Measurements from ENCODE around the gene KRTAP21-1.
"Not testable (repeated sequence)": the region's sequence is repeated elsewhere in the genome, so short reads cannot be mapped to it uniquely, and the experiment has no call there.

The KRTAP21-1 gene

GRCh38 chr21:30755328-30755727, at the start of gene KRTAP21-1:
Gene KRTAP21-1 (minus strand): TSS chr21:30755428. CDS start chr21:30755378, 50 bp downstream.
- DNase-seq = not testable (repeated sequence)

GRCh38 chr21:30800605-30801004, 45.4 kb upstream of the KRTAP21-1 start:
- DNase-seq = no peak

DNA sequence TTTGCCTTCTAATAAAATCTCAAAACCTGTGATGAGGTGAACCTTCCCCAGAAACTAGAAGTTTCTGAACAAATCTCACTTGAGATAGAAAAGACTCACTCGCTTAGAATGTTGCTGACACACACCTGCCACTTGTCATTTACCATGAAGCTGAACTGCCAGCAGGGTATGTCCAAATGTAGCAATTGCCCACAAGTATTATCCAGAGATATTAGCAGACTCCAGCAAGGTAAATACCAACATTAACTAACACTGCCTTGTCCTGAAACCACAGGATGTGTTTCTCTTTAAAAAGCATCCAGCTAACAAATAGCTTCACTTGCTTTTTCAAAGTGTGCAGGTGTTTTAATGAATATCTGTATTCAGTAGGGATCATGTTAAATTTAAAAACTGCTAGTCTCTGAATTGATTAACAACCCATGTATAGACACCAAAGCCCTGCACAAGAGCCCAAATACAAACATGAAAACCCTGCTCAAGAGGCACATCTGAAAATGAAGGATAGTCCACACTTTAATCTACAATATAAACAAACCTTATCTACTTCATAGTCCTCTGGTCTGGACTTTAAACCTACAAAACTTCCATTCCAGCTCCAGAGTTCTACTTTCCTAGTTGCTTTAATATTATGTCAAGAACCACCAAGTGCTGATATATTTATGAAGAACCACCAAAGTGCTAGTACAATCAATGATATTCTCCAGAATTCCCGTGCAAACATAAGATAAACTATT, 38.5 kb upstream of the KRTAP21-1 start:
- no peak for DNase-seq

DNA sequence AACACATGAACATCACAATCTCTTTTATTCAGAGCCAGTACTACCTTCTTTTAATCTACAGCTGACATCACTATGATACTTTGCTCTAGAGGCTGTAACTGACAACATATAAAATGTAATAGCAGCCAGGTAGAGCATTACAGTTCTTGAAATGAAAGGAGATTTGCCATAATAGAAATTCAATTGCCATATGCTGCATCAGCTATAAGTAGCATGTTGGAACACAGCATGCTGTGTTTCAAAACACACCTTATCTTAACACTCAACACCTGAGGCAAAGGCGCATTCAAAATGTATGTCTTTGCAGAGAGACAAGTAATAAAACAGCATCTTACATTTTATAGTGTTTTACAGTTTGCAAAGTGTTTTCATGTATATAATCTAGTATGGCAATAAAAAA, 24.0 kb upstream of the KRTAP21-1 start:
- DNase-seq = no peak

- no peak for DNase-seq
Measured at GRCh38 chr21:30769724-30770431, 14.7 kb upstream of the KRTAP21-1 start.

DNA sequence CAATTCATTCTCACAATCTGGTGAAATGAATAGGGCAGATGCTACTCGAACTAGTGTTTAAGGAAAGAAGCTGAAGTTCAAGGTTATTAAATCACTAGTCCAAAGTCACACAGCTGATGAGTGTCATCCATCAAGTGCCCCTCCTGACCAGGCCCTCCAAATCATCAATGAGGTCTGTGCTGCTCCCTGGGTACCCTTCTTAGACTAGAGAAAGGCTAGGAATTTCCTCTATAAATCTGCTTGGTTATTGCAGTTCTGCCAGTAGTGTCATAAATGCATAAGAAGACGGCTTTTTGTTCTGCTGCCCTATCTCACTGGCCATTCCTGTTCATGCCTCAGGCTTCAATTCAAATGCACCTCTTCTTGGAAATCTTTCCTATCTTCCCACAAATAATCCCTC, 5.5 kb upstream of the KRTAP21-1 start:
- DNase-seq = no peak

GRCh38 chr21:30758306-30758705, 3.1 kb upstream of the KRTAP21-1 start:
- DNase-seq = no peak

GRCh38 chr21:30747159-30747558, 8.1 kb downstream of the KRTAP21-1 start, which contains the start of gene KRTAP21-2:
Gene KRTAP21-2 (minus strand): TSS chr21:30747259. CDS start chr21:30747202, 57 bp downstream.
- DNase-seq = no peak

- no peak for DNase-seq
Measured at GRCh38 chr21:30740462-30740861, 14.8 kb downstream of the KRTAP21-1 start.

DNA sequence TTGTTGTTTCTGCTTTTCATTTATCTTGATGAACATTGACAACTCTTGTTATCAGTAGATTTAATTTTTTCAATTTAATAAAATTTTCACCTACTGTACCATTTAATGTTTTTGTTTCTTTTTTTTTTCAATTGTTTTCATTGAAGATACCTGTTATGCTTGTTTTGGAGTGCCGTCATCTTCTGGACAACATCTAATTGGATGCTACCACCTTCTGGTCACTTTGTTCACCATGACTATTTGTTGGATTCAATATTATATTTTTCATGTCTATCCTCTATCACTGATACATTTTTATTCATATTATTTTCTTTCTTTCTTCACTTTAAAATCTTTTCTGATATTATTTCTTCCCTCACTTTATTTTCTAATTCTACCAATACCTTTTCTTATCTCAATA, 22.2 kb downstream of the KRTAP21-1 start:
- DNase-seq = no peak

GRCh38 chr21:30726726-30727125, 28.5 kb downstream of the KRTAP21-1 start:
- DNase-seq = no peak

DNA sequence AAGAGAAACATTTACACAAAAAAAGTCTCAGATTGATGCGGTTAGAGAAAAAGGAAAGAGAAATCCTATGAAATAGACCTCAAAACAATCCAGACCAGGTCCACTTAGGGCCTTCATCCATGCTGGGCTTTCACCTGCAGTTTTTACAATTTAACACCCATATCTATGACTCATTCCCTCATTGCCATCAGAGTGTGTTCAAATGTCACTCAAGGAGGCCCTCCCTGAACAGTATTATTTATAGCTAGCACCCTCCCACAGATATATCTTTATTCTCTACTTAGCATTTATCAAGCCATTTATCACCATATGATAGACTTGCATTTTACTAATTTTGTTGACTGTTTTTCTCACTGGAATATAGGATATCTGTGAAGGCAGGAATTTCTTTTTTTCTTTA, 35.8 kb downstream of the KRTAP21-1 start:
- DNase-seq = no peak

DNA sequence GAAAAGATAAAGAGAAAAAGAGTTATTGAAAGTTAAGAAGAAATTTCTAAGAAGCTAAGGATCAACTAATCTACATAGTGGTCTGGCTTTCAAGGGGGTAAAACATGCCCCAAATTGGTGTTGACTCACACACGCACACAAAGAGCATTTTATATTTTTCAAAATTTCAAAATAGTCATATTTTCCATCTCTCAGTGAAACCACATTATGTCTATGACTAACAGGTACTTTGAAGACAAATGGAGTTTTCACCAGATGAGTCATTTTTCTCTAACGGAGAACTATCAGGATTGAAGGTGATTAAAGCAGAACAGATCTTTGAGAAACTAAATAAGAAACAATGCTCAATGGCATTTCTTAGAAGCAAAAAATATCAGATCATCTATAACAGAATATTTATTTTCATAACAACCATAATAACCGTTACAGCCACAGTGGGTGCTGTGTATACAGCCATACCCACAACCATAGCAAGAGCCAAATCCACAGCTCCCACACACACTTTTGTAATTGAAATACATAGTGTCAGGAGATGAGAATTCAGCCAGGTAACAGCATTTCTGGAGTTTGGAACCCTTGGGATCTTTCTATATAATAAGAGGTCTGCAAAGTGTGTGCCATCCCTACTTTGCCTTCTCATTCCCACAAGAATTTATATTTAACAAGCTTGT, 36.9 kb downstream of the KRTAP21-1 start, which contains the start of gene KRTAP21-3:
TSS of gene KRTAP21-3 (minus strand) at position 539 of the 671 bp plus-strand sequence. CDS start at position 521, 18 bp downstream.
- DNase-seq = no peak

DNA sequence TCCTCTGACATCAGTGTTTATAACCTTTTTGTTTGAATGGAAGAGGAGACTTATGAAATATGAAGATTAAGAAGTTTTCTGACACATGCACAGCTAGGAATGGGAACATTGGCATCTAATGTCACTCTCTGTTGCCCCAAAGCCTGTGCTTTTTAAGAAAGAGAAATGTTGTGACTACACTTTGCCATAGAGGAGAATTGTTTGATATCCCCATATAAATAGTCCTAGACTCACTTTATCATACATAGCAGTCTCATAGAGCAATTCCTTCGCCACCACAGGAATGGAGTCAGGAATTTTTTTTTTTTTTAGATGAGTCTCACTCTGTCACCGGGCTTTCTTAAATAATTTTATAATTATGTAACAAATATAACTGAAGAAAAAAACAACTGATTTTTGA, 38.1 kb downstream of the KRTAP21-1 start:
- DNase-seq = no peak

GRCh38 chr21:30714946-30715345, 40.3 kb downstream of the KRTAP21-1 start:
- DNase-seq = no peak

DNA sequence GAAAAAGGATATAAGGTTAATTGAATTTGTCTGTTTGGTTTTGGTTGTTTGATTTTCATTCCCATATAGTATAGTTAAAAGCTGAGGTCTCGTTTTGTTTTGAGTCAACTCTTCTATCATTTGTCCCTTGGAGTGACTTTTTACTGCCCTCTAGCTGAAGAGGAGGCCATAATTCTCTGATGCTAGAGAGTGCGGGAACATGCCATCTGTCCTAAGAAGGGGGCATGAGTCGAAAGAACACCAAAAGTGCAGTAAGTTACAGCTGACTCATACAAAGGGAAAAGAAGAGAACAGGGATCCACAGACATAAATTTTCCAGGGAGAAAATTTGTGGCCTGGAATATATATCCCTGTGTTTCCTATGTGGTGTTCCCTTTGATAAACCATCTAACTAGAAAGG, 40.8 kb downstream of the KRTAP21-1 start:
- DNase-seq = no peak

GRCh38 chr21:30713766-30714165, 41.5 kb downstream of the KRTAP21-1 start:
- DNase-seq = no peak

DNA sequence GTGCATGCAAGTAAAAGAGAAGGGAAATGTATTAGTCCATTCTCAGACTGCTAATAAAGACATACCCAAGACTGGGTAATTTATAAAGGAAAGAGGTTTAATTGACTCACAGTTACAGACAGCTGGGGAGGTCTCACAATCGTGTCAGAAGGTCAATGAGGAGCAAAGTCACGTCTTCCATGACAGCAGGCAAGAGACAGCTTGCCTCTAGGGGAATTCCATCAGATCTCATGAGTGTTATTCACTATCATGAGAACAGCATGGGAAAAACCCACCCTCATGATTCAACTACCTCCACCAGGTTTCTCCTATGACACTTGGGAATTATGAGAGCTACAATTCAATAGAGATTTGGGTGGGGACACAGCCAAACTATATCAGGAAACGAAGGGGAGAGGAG, 44.7 kb downstream of the KRTAP21-1 start:
- DNase-seq = no peak

DNA sequence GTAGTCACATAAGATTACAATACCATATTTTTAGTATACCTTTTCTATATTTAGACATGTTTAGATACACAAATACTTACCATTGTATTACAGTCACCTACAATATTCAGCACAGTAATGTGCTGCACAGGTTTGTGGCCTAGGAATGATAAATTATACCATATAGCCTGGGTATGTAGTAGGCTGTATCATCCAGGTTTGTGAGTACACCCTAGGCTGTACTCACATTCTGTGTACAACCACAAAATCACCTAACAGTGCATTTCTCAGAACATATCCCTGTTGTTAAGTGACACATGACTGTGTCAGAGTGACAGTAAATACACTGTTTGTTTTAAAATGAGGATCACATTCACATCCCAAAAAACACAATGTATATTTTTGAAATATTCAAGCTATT, 47.8 kb downstream of the KRTAP21-1 start:
- DNase-seq = no peak
